Measurements from ENCODE around the gene CD300LD.

DNA sequence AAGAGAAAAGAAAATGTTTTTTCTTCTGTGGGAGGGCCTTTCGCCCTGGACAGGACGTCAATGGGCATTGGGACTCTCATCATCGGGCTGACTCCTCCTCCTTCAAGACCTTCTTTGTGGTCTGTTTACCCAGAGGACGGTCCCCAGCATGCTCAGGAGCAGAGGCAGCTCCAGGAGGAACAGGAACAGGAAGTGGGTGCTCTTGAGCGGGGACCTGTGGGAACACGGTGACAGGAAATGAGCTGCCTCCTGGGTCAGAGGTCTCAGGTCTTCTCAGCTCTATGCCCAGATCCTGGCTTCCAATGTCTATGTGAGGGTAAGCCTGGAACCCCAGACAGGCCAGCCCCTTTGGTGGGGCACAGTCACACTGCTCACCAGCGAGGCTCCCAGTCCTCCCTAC, 12.2 kb downstream of the CD300LD start:
- TF ChIP-seq, protein P1, sequence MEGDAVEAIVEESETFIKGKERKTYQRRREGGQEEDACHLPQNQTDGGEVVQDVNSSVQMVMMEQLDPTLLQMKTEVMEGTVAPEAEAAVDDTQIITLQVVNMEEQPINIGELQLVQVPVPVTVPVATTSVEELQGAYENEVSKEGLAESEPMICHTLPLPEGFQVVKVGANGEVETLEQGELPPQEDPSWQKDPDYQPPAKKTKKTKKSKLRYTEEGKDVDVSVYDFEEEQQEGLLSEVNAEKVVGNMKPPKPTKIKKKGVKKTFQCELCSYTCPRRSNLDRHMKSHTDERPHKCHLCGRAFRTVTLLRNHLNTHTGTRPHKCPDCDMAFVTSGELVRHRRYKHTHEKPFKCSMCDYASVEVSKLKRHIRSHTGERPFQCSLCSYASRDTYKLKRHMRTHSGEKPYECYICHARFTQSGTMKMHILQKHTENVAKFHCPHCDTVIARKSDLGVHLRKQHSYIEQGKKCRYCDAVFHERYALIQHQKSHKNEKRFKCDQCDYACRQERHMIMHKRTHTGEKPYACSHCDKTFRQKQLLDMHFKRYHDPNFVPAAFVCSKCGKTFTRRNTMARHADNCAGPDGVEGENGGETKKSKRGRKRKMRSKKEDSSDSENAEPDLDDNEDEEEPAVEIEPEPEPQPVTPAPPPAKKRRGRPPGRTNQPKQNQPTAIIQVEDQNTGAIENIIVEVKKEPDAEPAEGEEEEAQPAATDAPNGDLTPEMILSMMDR (IDR thresholded peaks at IDR 0.05; ENCODE audit: insufficient read depth, low read length, poor library complexity, severe bottlenecking): no peak
- TF ChIP-seq EZH2phosphoT487 (conservative IDR thresholded peaks at IDR 0.05; ENCODE audit: low read length): no peak

Data from SU-DHL-6 (cell line).